NOMO-1 treated with dmso at 0.1 percent for 144 hours (cell line): ENCODE data around the gene ST6GAL2.

Source experiments
- DNase-seq: peaks from one replicate; lab custom pipeline; 2025; ENCODE audit not compliant: unreplicated experiment; lab: John Stamatoyannopoulos, UW

The ST6GAL2 gene

GRCh38 chr2:106758901-106759497 lies 127.0 kb downstream of the ST6GAL2 start:
- no peak for DNase-seq
